PC-9 (cell line): Measurements from ENCODE around the gene MOV10. TPM values are rescaled to one million over a fixed set of nuclear protein-coding genes. Genes with fewer than 3 reads are reported as not detected.

Experiments
- BruUV-seq: library from RNA; stranded (reverse); fragments of 400-500 nt; replicated peaks from 2 replicates; lab custom pipeline; 2021; lab: Mats Ljungman, UMichigan
- CTCF ChIA-PET: fragments of 300-600 bp; sonication (Branson Sonifier 250); formaldehyde crosslinking; loops from one replicate; lab custom pipeline; 2022; ENCODE audit warnings: antibody characterized with exemption; lab: Charles Lee
- POLR2A ChIA-PET: fragments of 300-600 bp; sonication (Branson Sonifier 250); formaldehyde crosslinking; loops from one replicate; lab custom pipeline; 2022; ENCODE audit warnings: antibody characterized with exemption; ENCODE audit not compliant: unreplicated experiment; lab: Charles Lee
- DNase-seq, 2 experiments: peaks; one replicate each; pipeline versions ENCODE4 v3.0.0 to v3.0.0-alpha.2; 2015 to 2022; ENCODE audit warnings: mixed read lengths in 1 of 2
- H2AFZ ChIP-seq: fragments of 200-600 bp; sonication (generic); 2 replicates; pipeline ENCODE4 v1.8.1; 2017; ENCODE audit warnings: antibody characterized with exemption
- H3F3A ChIP-seq: fragments of 200-600 bp; sonication (generic); 2 replicates; pipeline ENCODE4 v1.8.1; 2017; ENCODE audit warnings: antibody characterized with exemption, mild to moderate bottlenecking, low read depth; ENCODE audit not compliant: insufficient read depth
- H3K27ac ChIP-seq: fragments of 200-600 bp; sonication (generic); 2 replicates; pipeline ENCODE4 v1.6.1; 2016; ENCODE audit warnings: mixed run types
- H3K27me3 ChIP-seq: fragments of 200-600 bp; sonication (generic); 2 replicates; pipeline ENCODE4 v1.6.1; 2016; ENCODE audit warnings: low read depth, mixed run types; ENCODE audit not compliant: insufficient read depth
- H3K36me3 ChIP-seq: fragments of 200-600 bp; sonication (generic); 2 replicates; pipeline ENCODE4 v1.6.1; 2016; ENCODE audit warnings: low read depth, mixed run types
- H3K4me1 ChIP-seq: fragments of 200-600 bp; sonication (generic); replicated peaks from 2 replicates; pipeline ENCODE4 v1.6.1; 2016; ENCODE audit warnings: mixed run types; ENCODE audit not compliant: insufficient read depth
- H3K4me2 ChIP-seq: fragments of 200-600 bp; sonication (generic); 2 replicates; pipeline ENCODE4 v1.6.1; 2017; ENCODE audit warnings: mixed run types
- H3K4me3 ChIP-seq: fragments of 200-600 bp; sonication (generic); 2 replicates; pipeline ENCODE4 v1.6.1; 2016; ENCODE audit warnings: mixed run types
- H3K79me2 ChIP-seq: fragments of 200-600 bp; sonication (generic); 2 replicates; pipeline ENCODE4 v1.6.1; 2017; ENCODE audit warnings: low read depth, mixed run types
- H3K9me2 ChIP-seq: fragments of 200-600 bp; sonication (generic); 2 replicates; pipeline ENCODE4 v1.8.1; 2017; ENCODE audit warnings: mild to moderate bottlenecking; ENCODE audit not compliant: insufficient read depth
- H3K9me3 ChIP-seq: fragments of 200-600 bp; sonication (generic); 2 replicates; pipeline ENCODE4 v1.8.1; 2016; ENCODE audit warnings: low read depth; ENCODE audit not compliant: insufficient read depth
- H4K20me1 ChIP-seq: fragments of 200-600 bp; sonication (generic); 2 replicates; pipeline ENCODE4 v1.8.1; 2017; ENCODE audit not compliant: insufficient read depth
- EZH2 ChIP-seq: fragments of 200-600 bp; sonication (generic); IDR thresholded peaks from 2 replicates; pipeline ENCODE4 v1.8.0; 2017; ENCODE audit warnings: antibody characterized with exemption, low read depth
- intact Hi-C: fragments of 100-400 bp; cut with micrococcal nuclease; formaldehyde crosslinking; loops from one replicate; pipeline ENCODE4 v1.10.0; 2022; ENCODE audit not compliant: unreplicated experiment
- total RNA-seq: library from RNA; stranded (reverse); gene quantifications from 2 replicates; pipeline ENCODE4 v1.2.3, GENCODE V29; 2021
- TF ChIP-seq, protein P1 (sequence below): fragments of 200-600 bp; sonication (generic); conservative IDR thresholded peaks from 2 replicates; pipeline ENCODE4 v1.6.1; 2017; ENCODE audit warnings: mixed run types, antibody characterized with exemption, mild to moderate bottlenecking, moderate library complexity

Gene MOV10
- total RNA-seq, 1 experiment from 2014 or later: 73.7 TPM

DNA sequence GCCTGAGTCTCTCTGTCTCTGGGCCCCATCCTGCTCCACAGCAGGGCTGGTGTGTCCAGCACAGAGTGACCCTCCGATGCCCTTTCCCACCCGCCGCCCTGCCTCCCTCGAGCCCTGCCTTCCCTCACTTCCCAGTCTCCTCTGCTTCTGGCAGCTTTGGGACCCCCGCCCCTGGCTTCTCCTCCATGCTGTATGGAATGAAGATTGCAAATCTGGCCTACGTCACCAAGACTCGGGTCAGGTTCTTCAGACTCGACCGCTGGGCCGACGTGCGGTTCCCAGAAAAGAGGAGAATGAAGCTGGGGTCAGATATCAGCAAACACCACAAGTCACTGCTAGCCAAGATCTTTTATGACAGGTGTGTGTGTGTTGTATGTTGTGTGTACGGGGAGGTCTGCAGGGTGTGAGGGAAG, 14.3 kb downstream of the MOV10 start:
- no peak for TF ChIP-seq EZH2
- TF ChIP-seq, protein P1, sequence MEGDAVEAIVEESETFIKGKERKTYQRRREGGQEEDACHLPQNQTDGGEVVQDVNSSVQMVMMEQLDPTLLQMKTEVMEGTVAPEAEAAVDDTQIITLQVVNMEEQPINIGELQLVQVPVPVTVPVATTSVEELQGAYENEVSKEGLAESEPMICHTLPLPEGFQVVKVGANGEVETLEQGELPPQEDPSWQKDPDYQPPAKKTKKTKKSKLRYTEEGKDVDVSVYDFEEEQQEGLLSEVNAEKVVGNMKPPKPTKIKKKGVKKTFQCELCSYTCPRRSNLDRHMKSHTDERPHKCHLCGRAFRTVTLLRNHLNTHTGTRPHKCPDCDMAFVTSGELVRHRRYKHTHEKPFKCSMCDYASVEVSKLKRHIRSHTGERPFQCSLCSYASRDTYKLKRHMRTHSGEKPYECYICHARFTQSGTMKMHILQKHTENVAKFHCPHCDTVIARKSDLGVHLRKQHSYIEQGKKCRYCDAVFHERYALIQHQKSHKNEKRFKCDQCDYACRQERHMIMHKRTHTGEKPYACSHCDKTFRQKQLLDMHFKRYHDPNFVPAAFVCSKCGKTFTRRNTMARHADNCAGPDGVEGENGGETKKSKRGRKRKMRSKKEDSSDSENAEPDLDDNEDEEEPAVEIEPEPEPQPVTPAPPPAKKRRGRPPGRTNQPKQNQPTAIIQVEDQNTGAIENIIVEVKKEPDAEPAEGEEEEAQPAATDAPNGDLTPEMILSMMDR: no peak
- H3K79me2 ChIP-seq: 0 out of 2 replicates have a peak, but pooled peaks cover 7% of the 10 kb centered on the region
- H3K4me3 ChIP-seq: no peak overlapping the region
- no peaks in the 10 kb centered on the region for H3K9me2 ChIP-seq
- no TSS peak for BruUV-seq
- CTCF ChIA-PET: no interaction called here
- intact Hi-C loops: no loop called here
- no peaks in the 10 kb centered on the region for H4K20me1 ChIP-seq
- H3K27me3 ChIP-seq: no peaks in the 10 kb centered on the region
- H3K36me3 ChIP-seq: peaks cover 5% of the 10 kb centered on the region; the same call in 1 of the 2 replicates
- no peaks in the 10 kb centered on the region for H3F3A ChIP-seq
- no peak for DNase-seq
- POLR2A ChIA-PET: no interaction called here
- no peak overlapping the region for H3K4me2 ChIP-seq
- H2AFZ ChIP-seq: no peak overlapping the region
- no peak overlapping the region for H3K27ac ChIP-seq
- no peaks in the 10 kb centered on the region for H3K9me3 ChIP-seq
- H3K4me1 ChIP-seq: no peaks in the 10 kb centered on the region

DNA sequence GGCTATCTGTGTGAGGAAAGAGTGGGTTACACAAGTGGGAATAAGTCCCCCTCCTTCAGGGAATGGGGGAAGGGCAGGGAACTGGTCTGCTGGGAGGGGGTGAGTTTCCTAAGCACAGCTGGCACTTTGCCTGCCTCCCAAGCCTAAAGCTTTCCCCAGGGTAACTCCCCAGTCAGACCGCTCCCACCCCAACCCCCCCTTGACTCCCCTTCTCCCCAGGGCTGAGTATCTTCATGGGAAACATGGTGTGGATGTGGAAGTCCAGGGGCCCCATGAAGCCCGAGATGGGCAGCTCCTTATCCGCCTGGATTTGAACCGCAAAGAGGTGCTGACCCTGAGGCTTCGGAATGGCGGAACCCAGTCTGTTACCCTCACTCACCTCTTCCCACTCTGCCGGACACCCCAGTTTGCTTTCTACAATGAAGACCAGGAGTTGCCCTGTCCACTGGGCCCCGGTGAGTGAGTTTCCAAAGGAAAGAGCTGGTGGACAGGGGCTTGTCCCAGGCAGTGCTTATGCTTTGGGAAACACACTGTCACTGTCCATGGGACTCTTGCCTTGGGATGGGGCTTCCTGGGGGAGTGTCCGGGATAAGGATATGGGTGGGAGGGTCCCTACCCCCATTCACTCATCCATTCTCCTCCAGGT, 14.9 kb downstream of the MOV10 start:
- H3K4me2 ChIP-seq: no peak overlapping the region
- no peak for TF ChIP-seq EZH2
- TF ChIP-seq, protein P1: no peak
- H3K4me1 ChIP-seq: no peaks in the 10 kb centered on the region
- ChIA-PET POLR2A (no interaction called here), CTCF (no interaction called here)
- H3K9me2 ChIP-seq: no peaks in the 10 kb centered on the region
- H4K20me1 ChIP-seq: no peaks in the 10 kb centered on the region
- peaks cover 5% of the 10 kb centered on the region; the same call in 1 of the 2 replicates for H3K36me3 ChIP-seq
- no peaks in the 10 kb centered on the region for H3K9me3 ChIP-seq
- H3F3A ChIP-seq: no peaks in the 10 kb centered on the region
- no peaks in the 10 kb centered on the region for H3K27me3 ChIP-seq
- no peak for DNase-seq
- H3K79me2 ChIP-seq: 0 out of 2 replicates have a peak, but pooled peaks cover 7% of the 10 kb centered on the region
- no peak overlapping the region for H3K27ac ChIP-seq
- no peak overlapping the region for H2AFZ ChIP-seq
- BruUV-seq: no TSS peak
- no peak overlapping the region for H3K4me3 ChIP-seq
- intact Hi-C loops: no loop called here

- ChIA-PET CTCF (no interaction called here), POLR2A (no interaction called here)
- Histone ChIP-seq H3K4me3 (no peak overlapping the region), H3K9me2 (no peaks in the 10 kb centered on the region), H3K27ac (no peak overlapping the region), H3F3A (no peaks in the 10 kb centered on the region), H3K9me3 (no peaks in the 10 kb centered on the region), H3K36me3 (peaks cover 5% of the 10 kb centered on the region; the same call in 1 of the 2 replicates), H2AFZ (no peak overlapping the region), H3K27me3 (no peaks in the 10 kb centered on the region), H3K79me2 (0 out of 2 replicates have a peak, but pooled peaks cover 5% of the 10 kb centered on the region), H3K4me2 (no peak overlapping the region), H4K20me1 (no peaks in the 10 kb centered on the region), H3K4me1 (no peaks in the 10 kb centered on the region)
- no peak for DNase-seq
- no peak for TF ChIP-seq EZH2
- TF ChIP-seq, protein P1: no peak
- intact Hi-C loops: no loop called here
- no TSS peak for BruUV-seq
Measured at GRCh38 chr1:112689842-112690237, 15.4 kb downstream of the MOV10 start.
